Activated CD8-positive, alpha-beta T cell treated with anti-CD3 and anti-CD28 coated beads for 36 hours (primary cell): ENCODE measurements around the gene MDP1. TPM values are rescaled to one million over a fixed set of nuclear protein-coding genes. Genes with fewer than 3 reads are reported as not detected.

Experiments used
- ATAC-seq: fragments of 200-7000 bp; cut with Tn5 transposase; one replicate; pipeline ENCODE4 v1.10.0; 2021; ENCODE audit warnings: mild to moderate bottlenecking, moderate library complexity
- CTCF ChIA-PET: fragments of 350-600 bp; sonication (Branson Sonifier 250); formaldehyde crosslinking; loops from one replicate; lab custom pipeline; 2021; ENCODE audit warnings: antibody characterized with exemption; lab: Charles Lee
- POLR2A ChIA-PET: fragments of 350-600 bp; sonication (Branson Sonifier 250); formaldehyde crosslinking; loops from one replicate; lab custom pipeline; 2021; ENCODE audit warnings: antibody characterized with exemption; lab: Charles Lee
- DNase-seq: peaks from one replicate; pipeline ENCODE4 v3.0.0-alpha.2; 2020
- H3K27ac Mint-ChIP-seq: one replicate; pipeline ENCODE4 v1.8.0; 2021; ENCODE audit warnings: mild to moderate bottlenecking, mixed read lengths
- H3K27me3 Mint-ChIP-seq: one replicate; pipeline ENCODE4 v1.8.0; 2021; ENCODE audit warnings: mixed read lengths
- H3K36me3 Mint-ChIP-seq: one replicate; pipeline ENCODE4 v1.8.0; 2021; ENCODE audit warnings: low read depth, mixed read lengths
- H3K4me1 Mint-ChIP-seq: one replicate; pipeline ENCODE4 v1.8.0; 2021; ENCODE audit warnings: low read depth, mixed read lengths
- H3K4me3 Mint-ChIP-seq: one replicate; pipeline ENCODE4 v1.8.0; 2021; ENCODE audit warnings: mild to moderate bottlenecking, moderate library complexity, mixed read lengths
- H3K9me3 Mint-ChIP-seq: one replicate; pipeline ENCODE4 v1.8.0; 2021; ENCODE audit warnings: mixed read lengths
- intact Hi-C: fragments of 100-400 bp; cut with micrococcal nuclease; formaldehyde crosslinking; loops from one replicate; pipeline ENCODE4 v1.10.0; 2022
- total RNA-seq, 2 experiments: library from RNA; stranded (reverse); gene quantifications; one replicate each; pipeline ENCODE4 v1.2.3, GENCODE V29; 2021
- TF ChIP-seq, protein P1 (sequence below): fragments of 200-600 bp; IDR thresholded peaks from one replicate; pipeline ENCODE4 v1.8.0; 2022; ENCODE audit warnings: antibody characterized with exemption, mild to moderate bottlenecking

MDP1 gene
- total RNA-seq, 2 experiments from 2014 or later: 11.2 to 11.3 TPM

- Mint-ChIP-seq H3K4me1 (peaks cover 34% of the 10 kb centered on the region), H3K9me3 (no peaks in the 10 kb centered on the region), H3K36me3 (peaks cover 33% of the 10 kb centered on the region), H3K27ac (no peak overlapping the region), H3K27me3 (no peaks in the 10 kb centered on the region), H3K4me3 (peak overlapping the region; percentile 92)
- DNase-seq (no peak), ATAC-seq (no peak)
- ChIA-PET CTCF (interaction anchor here (1.4 kb wide), 1 partner anchor 26 kb away, joined by 5 read pairs; the partner anchor contains the start of gene IRF9), POLR2A (interaction anchor here (0.6 to 13.4 kb wide), 9 partner anchors 8 to 127 kb away, joined by 3 to 163 read pairs (median 16); partner anchors contain the start of genes CHMP4A, IRF9, REC8 and TM9SF1)
- TF ChIP-seq, protein P1, sequence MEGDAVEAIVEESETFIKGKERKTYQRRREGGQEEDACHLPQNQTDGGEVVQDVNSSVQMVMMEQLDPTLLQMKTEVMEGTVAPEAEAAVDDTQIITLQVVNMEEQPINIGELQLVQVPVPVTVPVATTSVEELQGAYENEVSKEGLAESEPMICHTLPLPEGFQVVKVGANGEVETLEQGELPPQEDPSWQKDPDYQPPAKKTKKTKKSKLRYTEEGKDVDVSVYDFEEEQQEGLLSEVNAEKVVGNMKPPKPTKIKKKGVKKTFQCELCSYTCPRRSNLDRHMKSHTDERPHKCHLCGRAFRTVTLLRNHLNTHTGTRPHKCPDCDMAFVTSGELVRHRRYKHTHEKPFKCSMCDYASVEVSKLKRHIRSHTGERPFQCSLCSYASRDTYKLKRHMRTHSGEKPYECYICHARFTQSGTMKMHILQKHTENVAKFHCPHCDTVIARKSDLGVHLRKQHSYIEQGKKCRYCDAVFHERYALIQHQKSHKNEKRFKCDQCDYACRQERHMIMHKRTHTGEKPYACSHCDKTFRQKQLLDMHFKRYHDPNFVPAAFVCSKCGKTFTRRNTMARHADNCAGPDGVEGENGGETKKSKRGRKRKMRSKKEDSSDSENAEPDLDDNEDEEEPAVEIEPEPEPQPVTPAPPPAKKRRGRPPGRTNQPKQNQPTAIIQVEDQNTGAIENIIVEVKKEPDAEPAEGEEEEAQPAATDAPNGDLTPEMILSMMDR: no peak
- intact Hi-C loops: no loop called here
These were observed 28.9 kb downstream of the MDP1 start for GRCh38 chr14:24186831-24187538.

- intact Hi-C loops: no loop called here
- Mint-ChIP-seq H3K9me3 (no peaks in the 10 kb centered on the region), H3K27me3 (no peaks in the 10 kb centered on the region), H3K4me1 (peaks cover 30% of the 10 kb centered on the region), H3K4me3 (no peak overlapping the region), H3K36me3 (peaks cover 30% of the 10 kb centered on the region), H3K27ac (no peak overlapping the region)
- ChIA-PET POLR2A (interaction anchor here (1.1 to 13.4 kb wide), 6 partner anchors 9 to 36 kb away, joined by 3 to 163 read pairs (median 10); partner anchors contain the start of genes IRF9, REC8 and TM9SF1), CTCF (interaction anchor here (1.0 to 1.3 kb wide), 3 partner anchors 9 to 77 kb away, joined by 3 to 4 read pairs (median 3); partner anchors contain the start of genes IRF9 and TM9SF1)
- ATAC-seq (no peak), DNase-seq (no peak)
- TF ChIP-seq, protein P1: no peak
These were observed 30.1 kb downstream of the MDP1 start for GRCh38 chr14:24185741-24186140.

DNA sequence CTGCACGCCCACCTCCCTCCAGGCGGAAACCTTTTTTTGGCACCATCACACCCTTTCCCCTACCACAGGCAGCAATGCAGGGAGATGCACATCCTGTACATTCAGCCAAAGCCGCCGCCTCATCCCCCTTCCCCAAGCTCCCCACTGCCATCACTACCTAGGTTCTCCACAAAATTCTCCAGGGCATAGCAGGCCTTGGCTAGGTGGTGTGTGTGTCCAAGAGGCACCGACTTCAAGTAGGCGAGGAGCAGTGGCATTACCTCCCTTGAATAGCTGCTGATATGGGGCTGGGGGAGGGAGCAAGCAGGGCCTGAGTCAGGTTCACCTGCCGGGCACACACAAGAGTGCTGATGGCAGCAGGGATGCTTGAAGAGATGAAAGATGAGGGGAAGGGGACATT, 30.8 kb downstream of the MDP1 start:
- POLR2A ChIA-PET: interaction anchor here (1.1 to 13.4 kb wide), 5 partner anchors 8 to 24 kb away, joined by 3 to 163 read pairs (median 12); partner anchors contain the start of genes IRF9, REC8 and TM9SF1
- intact Hi-C loops: no loop called here
- CTCF ChIA-PET: interaction anchor here (1.0 to 1.3 kb wide), 3 partner anchors 10 to 76 kb away, joined by 3 to 4 read pairs (median 3); partner anchors contain the start of genes IRF9 and TM9SF1
- Mint-ChIP-seq H3K4me3 (no peak overlapping the region), H3K9me3 (no peaks in the 10 kb centered on the region), H3K4me1 (peaks cover 28% of the 10 kb centered on the region), H3K27ac (no peak overlapping the region), H3K36me3 (peaks cover 31% of the 10 kb centered on the region), H3K27me3 (no peaks in the 10 kb centered on the region)
- TF ChIP-seq, protein P1: no peak
- no peak for ATAC-seq
- no peak for DNase-seq

DNA sequence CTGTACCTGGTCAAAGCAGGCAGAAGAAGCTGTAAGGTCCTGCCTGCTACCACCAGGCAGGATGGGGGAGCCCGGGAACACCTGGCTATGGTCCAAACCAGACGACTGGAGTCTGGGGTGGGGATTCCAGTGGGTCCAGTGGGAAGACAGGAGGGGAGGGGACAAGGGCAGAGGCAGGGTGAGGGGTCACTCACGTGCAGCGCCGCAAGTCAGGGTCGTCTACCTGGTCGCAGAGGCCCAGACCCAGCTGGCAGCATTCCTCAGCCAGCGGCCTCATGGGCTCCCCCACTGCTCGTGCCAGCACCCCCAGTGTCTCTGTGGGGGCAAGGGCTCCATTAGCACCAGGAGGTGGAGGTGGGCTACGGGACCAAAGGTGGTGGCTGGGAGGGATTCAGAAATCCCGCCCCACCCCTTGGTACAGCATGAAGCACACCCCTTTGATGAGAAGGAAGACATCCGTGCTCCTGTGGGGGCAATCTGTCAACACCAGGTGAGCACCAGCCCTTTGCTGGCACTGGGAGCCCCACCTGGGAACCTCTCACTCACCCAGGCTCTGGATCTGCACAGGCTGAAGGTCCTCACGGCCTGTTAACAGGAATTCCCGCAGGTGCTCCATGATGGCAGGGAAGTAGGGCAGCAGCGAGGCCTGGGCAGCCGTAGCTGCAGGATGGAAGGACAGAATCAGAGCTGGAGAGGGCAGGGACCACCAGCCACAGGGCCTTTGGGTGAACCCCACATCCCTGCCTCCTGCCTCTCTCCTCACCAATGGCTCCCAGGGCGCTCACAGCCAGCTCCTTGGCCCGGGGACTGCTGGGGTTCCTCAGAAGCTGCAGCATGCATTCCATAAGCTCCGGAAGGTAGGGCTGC, 31.5 kb downstream of the MDP1 start:
- Mint-ChIP-seq H3K27ac (no peak overlapping the region), H3K9me3 (no peaks in the 10 kb centered on the region), H3K4me1 (peaks cover 25% of the 10 kb centered on the region), H3K4me3 (no peak overlapping the region), H3K27me3 (no peaks in the 10 kb centered on the region), H3K36me3 (peaks cover 34% of the 10 kb centered on the region)
- ATAC-seq: no peak
- ChIA-PET POLR2A (interaction anchor here (0.7 to 13.4 kb wide), 6 partner anchors 13 to 105 kb away, joined by 3 to 163 read pairs (median 6); partner anchors contain the start of genes CHMP4A, IRF9, REC8 and RNF31), CTCF (interaction anchor here (1.0 to 1.2 kb wide), 3 partner anchors 11 to 23 kb away, joined by 3 read pairs; partner anchors contain the start of gene IRF9)
- no peak for DNase-seq
- TF ChIP-seq, protein P1: no peak
- intact Hi-C loops: no loop called here
